ENCODE measurements around the gene ARFGEF2. TPM values are rescaled to one million over a fixed set of nuclear protein-coding genes. Genes with fewer than 3 reads are reported as not detected.
A peak's percentile ranks its signal among the peaks of the same experiment; 100 is the strongest.

Gene ARFGEF2
- total and polyA plus RNA-seq, 2 donors from 2014 or later = 7.4 to 36.9 TPM

- no peak for TF ChIP-seq CTCF (IDR thresholded peaks at IDR 0.05; ENCODE audit: borderline replicate concordance, extremely low read depth, insufficient read depth)
- no peak for FAIRE-seq
- intact Hi-C loops (cut with DNase I) = no loop called here
- no peak overlapping the region for H3K27ac ChIP-seq (ENCODE audit: low read depth in 2 of 2, low read length in 2 of 2)
- DNase-seq = no peak
- H3K4me3 ChIP-seq (ENCODE audit: low read length in 3 of 3) = no peak overlapping the region
- no peaks in the 10 kb centered on the region for H3K9me3 ChIP-seq (ENCODE audit: control insufficient read depth in 2 of 3, insufficient read depth in 1 of 3, low read length in 3 of 3)
- no peak overlapping the region for H3K9ac ChIP-seq (ENCODE audit: low read length in 3 of 3)
- no peaks in the 10 kb centered on the region for H3K36me3 ChIP-seq (ENCODE audit: control insufficient read depth in 2 of 3, insufficient read depth in 3 of 3, low read length in 3 of 3)
- no peaks in the 10 kb centered on the region for H3K4me1 ChIP-seq (ENCODE audit: control insufficient read depth in 2 of 3, insufficient read depth in 2 of 3, low read depth in 1 of 3, low read length in 3 of 3)
- no peaks in the 10 kb centered on the region for H3K27me3 ChIP-seq (ENCODE audit: control insufficient read depth, insufficient read depth, low read length)
Measured at GRCh38 chr20:48880331-48880730, 41.2 kb upstream of the ARFGEF2 start.

GRCh38 chr20:48880981-48881657 lies 40.4 kb upstream of the ARFGEF2 start:
- Histone ChIP-seq H3K36me3 (ENCODE audit: control insufficient read depth in 2 of 3, insufficient read depth in 3 of 3, low read length in 3 of 3) (no peaks in the 10 kb centered on the region), H3K4me3 (ENCODE audit: low read length in 3 of 3) (no peak overlapping the region), H3K9ac (ENCODE audit: low read length in 3 of 3) (no peak overlapping the region), H3K4me1 (ENCODE audit: control insufficient read depth in 2 of 3, insufficient read depth in 2 of 3, low read depth in 1 of 3, low read length in 3 of 3) (no peaks in the 10 kb centered on the region), H3K27ac (ENCODE audit: low read depth in 2 of 2, low read length in 2 of 2) (no peak overlapping the region), H3K9me3 (ENCODE audit: control insufficient read depth in 2 of 3, insufficient read depth in 1 of 3, low read length in 3 of 3) (no peaks in the 10 kb centered on the region), H3K27me3 (ENCODE audit: control insufficient read depth, insufficient read depth, low read length) (no peaks in the 10 kb centered on the region)
- intact Hi-C loops (cut with DNase I) = no loop called here
- DNase-seq (peak in 2 of 5 donors; percentile 10 to 79), FAIRE-seq (no peak)
- no peak for TF ChIP-seq CTCF (IDR thresholded peaks at IDR 0.05; ENCODE audit: borderline replicate concordance, extremely low read depth, insufficient read depth)

- FAIRE-seq (no peak), DNase-seq (no peak)
- Histone ChIP-seq H3K4me3 (ENCODE audit: low read length in 3 of 3) (no peak overlapping the region), H3K27ac (ENCODE audit: low read depth in 2 of 2, low read length in 2 of 2) (no peak overlapping the region), H3K36me3 (ENCODE audit: control insufficient read depth in 2 of 3, insufficient read depth in 3 of 3, low read length in 3 of 3) (no peaks in the 10 kb centered on the region), H3K4me1 (ENCODE audit: control insufficient read depth in 2 of 3, insufficient read depth in 2 of 3, low read depth in 1 of 3, low read length in 3 of 3) (no peaks in the 10 kb centered on the region), H3K9me3 (ENCODE audit: control insufficient read depth in 2 of 3, insufficient read depth in 1 of 3, low read length in 3 of 3) (no peaks in the 10 kb centered on the region), H3K9ac (ENCODE audit: low read length in 3 of 3) (no peak overlapping the region), H3K27me3 (ENCODE audit: control insufficient read depth, insufficient read depth, low read length) (no peaks in the 10 kb centered on the region)
- TF ChIP-seq CTCF (IDR thresholded peaks at IDR 0.05; ENCODE audit: borderline replicate concordance, extremely low read depth, insufficient read depth) = no peak
- intact Hi-C loops (cut with DNase I) = no loop called here
Measured at GRCh38 chr20:48885237-48885636, 36.3 kb upstream of the ARFGEF2 start.

GRCh38 chr20:48886194-48886593 lies 35.3 kb upstream of the ARFGEF2 start:
- H3K27ac ChIP-seq (ENCODE audit: low read depth in 2 of 2, low read length in 2 of 2) = no peak overlapping the region
- no peaks in the 10 kb centered on the region for H3K4me1 ChIP-seq (ENCODE audit: control insufficient read depth in 2 of 3, insufficient read depth in 2 of 3, low read depth in 1 of 3, low read length in 3 of 3)
- no peaks in the 10 kb centered on the region for H3K27me3 ChIP-seq (ENCODE audit: control insufficient read depth, insufficient read depth, low read length)
- no peaks in the 10 kb centered on the region for H3K9me3 ChIP-seq (ENCODE audit: control insufficient read depth in 2 of 3, insufficient read depth in 1 of 3, low read length in 3 of 3)
- DNase-seq = no peak
- TF ChIP-seq CTCF (IDR thresholded peaks at IDR 0.05; ENCODE audit: borderline replicate concordance, extremely low read depth, insufficient read depth) = no peak
- H3K9ac ChIP-seq (ENCODE audit: low read length in 3 of 3) = no peak overlapping the region
- H3K36me3 ChIP-seq (ENCODE audit: control insufficient read depth in 2 of 3, insufficient read depth in 3 of 3, low read length in 3 of 3) = no peaks in the 10 kb centered on the region
- FAIRE-seq = no peak
- intact Hi-C loops (cut with DNase I) = no loop called here
- no peak overlapping the region for H3K4me3 ChIP-seq (ENCODE audit: low read length in 3 of 3)
